GM19035 (cell line): Measurements from ENCODE around the gene RAVER2.
"Not testable (repeated sequence)": the region's sequence is repeated elsewhere in the genome, so short reads cannot be mapped to it uniquely, and the experiment has no call there.

Source experiments
- ATAC-seq: cut with Tn5 transposase; IDR thresholded peaks from one replicate; pipeline ENCODE4 v1.9.1; 2021; ENCODE audit not compliant: unreplicated experiment

RAVER2 gene

DNA sequence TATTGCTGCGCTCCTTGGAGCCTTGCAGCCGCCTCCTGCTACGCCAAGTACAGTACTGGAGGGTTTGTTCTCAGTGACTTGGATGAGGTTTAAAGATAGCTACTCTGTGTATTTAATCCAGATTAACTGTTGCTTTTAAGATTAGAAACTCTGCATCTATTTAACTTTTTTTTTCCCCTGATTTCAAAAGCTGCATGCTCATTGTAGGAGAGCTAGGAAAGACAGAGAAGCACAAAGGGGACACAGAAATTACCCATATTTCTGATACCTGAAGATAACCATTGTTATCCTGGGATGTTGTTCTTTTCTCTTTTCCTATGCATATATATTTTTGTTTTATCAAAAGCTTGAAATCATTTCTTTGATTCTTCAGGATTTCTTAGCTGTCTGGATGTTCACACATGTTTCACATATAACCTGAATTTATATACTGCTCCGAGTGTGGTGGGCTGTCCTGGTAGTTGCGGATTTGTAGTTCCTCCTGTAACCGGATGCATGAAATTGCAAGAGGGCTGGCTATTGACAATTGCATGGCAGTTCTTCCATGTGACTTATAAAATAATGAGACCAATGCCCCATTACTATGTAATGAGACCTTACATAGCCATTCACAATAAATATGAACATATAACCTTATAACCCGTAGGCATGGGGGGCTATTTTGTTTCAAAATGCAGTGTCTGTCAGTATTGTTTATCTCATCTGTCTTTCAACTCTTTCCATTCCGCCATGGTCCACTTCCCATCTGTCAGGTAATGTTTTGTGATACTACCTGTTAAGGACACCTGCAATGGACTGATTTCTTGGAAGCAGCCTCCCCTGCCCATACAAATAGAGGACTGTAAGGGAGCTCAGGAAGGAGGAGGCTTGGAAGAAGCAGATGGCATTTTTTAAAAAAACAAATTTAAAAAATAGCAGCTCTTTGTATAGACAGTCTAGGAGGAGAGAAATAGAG lies 1.4 kb downstream of the RAVER2 start:
- ATAC-seq, result no peak

DNA sequence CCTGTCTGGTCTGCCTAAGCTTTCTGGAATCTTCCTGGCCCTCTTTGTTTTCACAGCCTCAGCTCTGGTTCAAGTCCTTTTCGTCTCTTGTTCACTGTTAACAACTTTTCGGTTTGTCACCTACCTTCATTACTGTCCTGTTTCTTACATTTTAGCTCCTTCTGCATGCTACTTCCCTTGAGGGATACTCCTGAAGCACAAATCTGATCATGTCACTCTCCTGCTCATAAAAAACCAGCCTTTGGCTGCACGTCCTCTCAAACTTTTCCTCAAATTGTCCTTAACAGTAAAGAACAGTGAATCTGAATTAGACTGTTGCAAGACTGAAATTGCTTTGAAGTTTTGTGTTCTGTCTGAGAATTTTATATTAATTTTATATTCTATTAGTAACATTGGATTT lies 3.3 kb downstream of the RAVER2 start:
- no peak for ATAC-seq

DNA sequence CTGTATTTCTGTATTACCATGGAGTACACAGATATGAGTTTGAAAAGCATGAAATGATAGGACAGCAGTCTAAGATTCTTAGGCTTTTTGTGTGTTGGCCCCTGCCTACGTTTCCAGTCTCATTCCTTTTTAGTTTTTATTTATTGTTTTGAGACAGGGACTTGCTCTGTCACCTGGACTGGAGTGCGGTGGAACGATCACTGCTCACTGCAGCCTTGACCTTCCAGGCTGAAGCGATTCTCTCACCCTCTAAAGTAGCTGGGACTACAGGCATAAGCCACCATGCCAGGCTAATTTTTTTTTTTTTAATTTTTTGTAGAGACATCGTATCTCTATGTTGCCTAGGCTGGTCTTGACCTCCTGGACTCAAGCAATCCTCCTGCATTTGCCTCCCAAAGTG lies 3.8 kb downstream of the RAVER2 start:
- ATAC-seq, result no peak

DNA sequence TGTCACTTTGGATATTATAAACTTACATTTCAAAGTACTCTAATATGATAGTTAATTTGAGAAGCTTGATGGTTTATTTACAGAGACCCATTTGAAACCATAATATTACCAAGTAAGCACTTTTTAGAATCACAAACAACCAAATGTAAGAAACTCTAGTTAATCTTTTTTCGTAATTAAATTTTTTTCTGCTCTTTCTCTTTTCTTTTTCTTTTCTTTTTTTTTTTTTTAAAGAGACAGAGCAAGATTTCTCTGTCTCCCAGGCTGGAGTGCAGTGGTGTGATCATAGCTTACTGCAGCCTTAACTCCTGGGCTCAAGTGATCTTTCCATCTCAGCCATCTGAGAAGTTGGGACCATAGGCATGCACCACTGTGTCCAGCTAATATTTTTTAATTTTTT lies 5.2 kb downstream of the RAVER2 start:
- no peak for ATAC-seq

DNA sequence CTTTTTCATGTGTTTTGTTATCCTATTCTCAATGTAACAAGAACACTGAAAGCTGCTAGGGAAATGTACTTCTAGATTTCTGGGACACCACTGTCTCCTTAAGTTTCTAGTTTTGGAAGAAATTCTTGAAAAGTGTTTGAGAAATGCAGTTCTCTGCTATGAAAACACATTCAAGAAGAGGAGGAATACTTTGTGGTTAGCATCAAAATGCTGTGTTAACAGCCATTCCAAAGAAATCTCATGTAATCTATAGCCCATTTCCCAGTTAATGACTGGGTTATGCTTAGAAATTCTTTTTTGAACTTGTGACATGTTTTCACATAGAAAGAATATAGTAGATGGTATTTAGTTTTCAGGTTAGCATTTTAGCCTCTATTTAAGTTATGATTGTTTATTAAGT lies 6.0 kb downstream of the RAVER2 start:
- no peak for ATAC-seq

DNA sequence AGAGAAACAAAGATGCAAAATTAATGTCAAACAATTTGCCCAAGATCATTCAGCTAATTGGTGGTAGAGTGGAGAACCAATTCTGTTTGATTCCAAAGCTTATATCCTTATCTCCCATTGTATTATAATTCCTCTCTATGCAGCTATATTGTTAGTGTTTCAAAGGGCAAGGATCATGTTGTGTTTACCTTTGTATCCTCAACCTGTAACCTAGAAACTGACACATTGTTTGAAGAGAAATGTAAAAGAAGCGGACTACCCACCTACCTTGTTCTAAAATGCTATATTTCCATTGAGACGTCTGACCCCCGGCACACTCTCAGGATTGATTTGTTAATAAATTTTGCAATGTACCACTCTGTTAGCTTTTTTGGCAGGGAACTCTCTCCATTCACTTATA lies 9.3 kb downstream of the RAVER2 start:
- no peak for ATAC-seq

DNA sequence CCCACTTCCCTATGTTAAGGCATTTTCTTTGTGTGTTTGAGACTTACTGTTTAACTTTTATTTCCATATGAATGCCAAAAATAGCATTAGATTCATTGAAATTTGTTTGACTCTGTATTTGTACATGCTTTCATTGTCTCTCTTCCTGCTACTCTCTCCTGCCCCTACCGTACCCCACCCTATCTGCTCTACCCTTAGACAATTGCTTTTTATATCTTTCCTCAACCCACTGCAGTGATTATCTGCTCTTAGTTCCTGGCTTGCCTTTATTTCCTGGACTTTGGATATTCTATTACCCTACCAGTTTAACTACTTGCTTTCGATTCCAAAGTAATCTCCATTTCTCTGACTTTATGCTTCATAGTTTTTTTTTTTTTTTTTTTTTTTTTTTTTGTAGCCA lies 10.5 kb downstream of the RAVER2 start:
- no peak for ATAC-seq

DNA sequence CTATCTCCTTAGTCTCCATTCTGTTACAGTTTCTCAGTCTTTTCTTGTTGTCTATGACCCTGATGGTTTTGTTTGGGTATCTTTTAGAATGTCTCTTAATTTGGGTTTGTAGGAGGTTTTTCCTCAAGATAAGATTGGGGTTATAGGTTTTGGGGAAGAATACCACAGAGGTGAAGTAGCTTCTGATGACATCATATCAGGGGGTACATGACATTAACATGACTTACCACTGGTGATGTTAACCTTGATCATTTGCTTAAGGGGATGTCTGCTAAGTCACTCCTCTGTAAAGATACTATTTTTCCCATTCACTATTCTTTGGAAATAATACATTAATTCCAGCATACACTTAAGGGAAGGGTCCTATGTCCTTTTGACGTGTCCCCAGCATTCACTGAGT lies 11.9 kb downstream of the RAVER2 start:
- ATAC-seq, result no peak

DNA sequence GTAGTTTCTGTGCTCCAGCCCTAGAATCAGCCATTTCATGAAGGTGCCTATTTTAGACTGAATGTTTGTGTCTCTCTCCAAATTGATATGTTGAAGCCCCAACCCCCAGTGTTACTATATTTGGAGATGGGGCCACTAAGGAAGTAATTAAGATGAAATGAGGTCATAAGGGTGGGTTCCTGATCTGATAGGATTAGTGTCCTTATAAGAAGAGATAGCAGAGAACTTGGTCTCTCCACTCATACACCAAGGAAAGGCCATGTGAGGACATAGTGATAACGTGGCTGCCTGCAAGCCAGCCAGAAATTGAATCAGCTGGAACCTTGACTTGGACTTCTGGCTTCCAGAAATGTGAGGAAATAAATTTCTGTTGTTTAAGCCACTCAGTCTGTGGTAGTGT lies 12.3 kb downstream of the RAVER2 start:
- no peak for ATAC-seq

DNA sequence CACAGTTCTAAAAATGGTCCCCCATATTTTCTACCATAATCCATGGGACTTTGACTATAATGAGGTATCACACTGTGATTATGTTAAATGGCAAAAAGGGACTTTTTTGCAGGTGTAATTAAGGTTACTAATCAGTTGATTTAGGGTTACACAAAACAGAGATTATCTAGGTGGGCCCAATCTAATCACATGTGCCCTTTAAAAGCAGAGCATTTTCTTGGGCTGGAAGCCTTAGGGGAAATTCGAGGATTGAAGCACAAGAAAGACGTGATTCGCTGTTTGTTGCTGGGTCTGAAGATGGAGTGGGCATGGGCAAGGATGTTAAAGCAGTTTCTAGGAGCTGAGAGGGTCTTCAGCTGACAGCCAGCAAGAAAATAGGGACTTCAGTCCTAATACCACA lies 13.4 kb downstream of the RAVER2 start:
- ATAC-seq, result no peak

DNA sequence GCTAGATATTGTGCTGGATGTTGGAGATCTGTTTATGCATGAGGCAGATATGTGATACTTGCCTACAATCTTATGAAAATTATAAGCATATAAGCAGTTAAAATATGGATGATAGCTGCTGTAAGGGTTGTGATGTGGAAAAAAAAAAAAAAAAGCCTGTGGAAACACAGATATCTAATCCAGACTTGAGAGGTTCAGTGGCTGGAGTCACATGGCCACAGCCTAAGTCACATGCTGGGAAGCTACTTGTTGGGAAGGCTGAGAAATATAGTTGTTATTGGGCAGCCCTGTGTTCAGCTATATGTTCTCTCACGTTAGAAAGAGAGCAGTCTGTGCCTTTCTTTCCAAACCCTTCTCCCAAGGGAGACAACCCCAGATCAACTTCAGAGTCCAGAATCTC lies 15.1 kb downstream of the RAVER2 start:
- ATAC-seq, result no peak

DNA sequence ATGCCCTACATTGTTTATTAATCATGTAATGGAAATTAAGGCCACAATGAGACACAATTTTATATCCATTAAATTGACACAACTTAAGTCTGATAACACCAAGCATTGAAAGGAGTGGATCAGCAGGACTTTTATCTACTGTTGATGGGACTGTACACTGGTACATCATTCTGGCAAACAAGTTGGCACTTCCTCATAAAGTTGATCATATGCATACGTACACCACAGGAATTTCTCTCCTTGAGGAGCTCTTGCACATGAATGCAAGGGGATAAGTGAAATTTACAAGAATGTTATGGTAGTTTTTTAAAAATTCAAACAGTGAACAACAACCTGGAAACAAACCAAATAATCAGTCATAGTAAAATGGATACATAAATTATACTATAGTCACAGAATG lies 20.1 kb downstream of the RAVER2 start:
- ATAC-seq, result no peak

DNA sequence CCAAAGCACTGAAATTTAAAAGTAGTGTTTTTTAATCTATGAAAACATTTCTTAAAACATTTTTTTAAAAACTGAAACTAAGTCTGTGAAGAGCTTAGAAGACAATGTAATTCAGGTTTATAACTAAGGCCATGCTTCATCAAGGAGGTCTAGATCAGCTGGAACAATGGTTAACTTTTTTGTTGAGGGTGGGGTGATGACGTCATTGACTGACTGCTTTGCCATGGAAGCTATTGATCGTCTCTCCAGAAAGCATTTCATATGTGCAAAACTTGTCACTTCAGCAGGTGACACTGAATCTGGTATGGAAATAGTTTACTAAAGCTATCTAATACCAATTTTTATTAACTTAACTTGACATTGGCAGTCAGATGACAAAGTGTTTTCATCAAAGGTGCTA lies 21.0 kb downstream of the RAVER2 start:
- ATAC-seq, result no peak

DNA sequence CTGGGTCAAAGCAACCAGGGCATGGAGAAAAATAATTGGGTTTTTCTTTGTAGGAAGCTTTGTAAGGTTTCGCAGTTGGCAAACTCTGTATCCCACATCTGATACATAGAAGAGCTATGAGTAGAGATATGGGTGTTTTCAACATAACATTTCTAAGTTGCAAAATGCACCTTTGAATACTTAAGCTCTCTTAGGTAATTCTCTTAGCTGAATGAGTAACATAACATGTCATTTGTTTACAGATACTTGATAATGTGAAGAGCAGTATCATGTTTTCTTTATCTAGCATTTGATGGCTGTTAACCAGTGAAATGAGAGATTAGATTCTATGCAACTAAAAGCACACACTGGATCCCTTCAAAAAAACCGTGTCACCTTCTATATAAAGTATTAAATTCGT lies 21.6 kb downstream of the RAVER2 start:
- no peak for ATAC-seq

DNA sequence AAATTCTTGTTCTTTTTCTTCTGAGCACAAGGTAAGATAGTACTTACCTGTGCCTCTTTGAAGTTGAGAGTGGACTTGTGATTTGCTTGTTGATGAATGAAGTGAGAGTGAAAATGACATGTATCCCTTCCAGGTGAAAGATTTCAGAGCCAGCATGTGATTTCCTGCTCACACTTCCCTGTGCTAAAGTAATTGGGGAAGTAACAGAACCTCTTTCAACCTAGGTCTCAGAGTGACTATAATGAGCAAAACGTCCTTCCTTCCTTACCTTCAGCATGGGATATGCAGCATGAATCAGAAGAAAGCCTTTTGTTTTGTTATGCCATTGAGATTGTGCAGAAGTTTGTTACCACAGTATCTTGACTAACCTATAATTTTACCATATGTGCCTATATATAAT lies 24.6 kb downstream of the RAVER2 start:
- ATAC-seq, result no peak

DNA sequence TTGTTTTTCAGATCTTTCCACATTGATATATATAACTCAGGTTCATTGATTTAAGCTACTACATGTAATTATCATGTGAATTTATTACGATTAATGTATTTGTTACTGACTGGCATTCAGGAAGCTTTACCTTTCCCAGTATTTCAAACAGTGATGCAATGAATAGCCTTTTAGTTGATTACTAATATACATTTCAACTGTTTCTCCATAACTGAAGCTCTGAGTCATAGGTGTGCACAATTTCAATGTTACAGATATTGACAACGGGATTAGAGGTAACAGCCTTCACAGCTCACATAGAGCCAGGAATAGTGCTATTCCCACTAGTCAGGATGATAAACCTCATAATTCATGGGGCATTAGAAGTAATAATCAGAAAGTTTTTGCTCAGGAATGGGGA lies 25.1 kb downstream of the RAVER2 start:
- no peak for ATAC-seq

DNA sequence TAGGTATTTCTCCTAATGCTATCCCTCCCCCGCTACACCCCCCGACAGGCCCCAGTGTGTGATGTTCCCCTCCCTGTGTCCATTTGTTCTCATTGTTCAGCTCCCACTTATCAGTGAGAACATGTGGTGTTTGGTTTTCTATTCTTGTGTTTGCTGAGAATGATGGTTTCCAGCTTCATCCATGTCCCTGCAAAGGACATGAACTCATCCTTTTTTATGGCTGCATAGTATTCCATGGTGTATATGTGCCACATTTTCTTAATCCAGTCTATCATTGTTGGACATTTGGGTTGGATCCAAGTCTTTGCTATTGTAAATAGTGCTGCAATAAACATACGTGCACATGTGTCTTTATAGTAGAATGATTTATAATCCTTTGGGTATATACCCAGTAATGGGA lies 28.4 kb downstream of the RAVER2 start:
- not testable (repeated sequence) for ATAC-seq

DNA sequence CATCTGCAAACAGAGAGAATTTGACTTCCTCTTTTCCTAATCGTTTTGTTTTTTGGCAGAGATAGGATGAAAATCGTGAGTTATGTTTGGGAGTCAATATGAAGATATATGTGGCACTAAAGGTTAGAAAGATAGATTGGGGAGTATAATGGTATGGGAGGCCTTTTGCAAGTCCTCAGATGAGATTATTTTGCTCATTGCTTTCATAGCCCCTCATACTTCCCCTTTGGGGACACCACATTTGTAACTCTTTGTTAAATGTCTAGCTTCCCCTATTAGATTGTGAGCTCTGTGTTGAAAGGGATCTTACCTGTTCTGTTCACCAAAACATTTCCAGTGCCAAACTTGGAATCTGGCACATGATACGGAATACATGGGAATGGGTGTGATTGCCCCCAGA lies 30.2 kb downstream of the RAVER2 start:
- ATAC-seq, result no peak

DNA sequence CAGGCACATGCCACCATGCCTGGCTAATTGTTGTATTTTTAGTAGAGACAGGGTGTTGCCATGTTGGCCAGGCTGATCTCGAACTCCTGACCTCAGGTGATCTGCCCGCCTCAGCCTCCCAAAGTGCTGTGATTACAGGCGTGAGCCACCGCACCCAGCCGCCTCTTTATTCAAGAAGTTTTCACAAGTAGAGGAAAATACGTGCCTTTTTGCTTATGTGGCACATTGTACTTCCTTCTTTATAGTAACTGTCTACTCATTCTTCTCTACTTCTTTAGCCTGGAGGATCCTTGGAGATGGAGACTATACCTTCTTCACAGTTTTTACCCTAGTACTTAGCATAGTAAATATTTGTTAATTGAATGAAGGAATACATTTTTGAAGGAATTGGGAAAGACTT lies 37.2 kb downstream of the RAVER2 start:
- not testable (repeated sequence) for ATAC-seq

DNA sequence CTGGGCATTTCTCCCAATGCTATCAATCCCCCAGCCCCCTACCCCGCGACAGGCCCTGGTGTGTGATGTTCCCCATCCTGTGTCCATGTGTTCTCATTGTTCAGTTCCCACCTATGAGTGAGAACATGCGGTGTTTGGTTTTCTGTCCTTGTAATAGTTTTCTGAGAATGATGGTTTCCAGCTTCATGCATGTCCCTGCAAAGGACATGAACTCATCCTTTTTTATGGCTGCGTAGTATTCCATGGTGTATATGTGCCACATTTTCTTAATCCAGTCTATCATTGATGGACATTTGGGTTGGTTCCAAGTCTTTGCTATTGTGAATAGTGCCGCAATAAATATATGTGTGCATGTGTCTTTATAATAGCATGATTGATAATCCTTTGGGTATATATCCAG lies 38.0 kb downstream of the RAVER2 start:
- ATAC-seq, result not testable (repeated sequence)

DNA sequence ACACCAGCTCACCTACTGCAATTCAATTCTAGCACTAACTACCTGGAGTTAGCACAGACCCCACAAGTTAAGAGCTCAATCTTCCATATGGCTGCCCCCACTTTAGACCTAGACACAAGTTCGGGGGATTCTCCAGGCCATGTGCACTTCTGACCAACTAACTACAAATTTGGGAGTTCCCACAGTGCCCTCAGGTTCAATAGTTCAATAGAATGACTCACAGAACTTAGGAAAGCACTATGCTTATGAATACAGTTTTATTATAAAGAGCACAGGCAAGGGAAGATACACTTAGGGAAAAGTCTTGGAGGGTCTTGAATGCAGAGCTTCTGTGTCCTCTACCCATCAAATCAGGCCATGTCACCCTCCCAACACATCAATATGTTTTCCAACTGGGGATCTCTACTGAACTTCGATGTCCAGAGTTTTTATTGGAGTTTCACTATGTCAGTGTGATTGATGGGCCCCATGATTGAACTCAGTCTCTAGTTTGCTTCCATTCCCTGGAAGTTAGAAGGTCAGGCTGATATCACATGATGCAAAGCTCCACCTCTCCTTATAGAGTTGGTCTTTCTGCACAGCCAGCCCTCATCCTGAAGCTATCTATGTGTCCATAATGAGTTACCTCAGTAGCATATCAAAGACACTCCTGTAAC lies 46.1 kb downstream of the RAVER2 start:
- no peak for ATAC-seq

DNA sequence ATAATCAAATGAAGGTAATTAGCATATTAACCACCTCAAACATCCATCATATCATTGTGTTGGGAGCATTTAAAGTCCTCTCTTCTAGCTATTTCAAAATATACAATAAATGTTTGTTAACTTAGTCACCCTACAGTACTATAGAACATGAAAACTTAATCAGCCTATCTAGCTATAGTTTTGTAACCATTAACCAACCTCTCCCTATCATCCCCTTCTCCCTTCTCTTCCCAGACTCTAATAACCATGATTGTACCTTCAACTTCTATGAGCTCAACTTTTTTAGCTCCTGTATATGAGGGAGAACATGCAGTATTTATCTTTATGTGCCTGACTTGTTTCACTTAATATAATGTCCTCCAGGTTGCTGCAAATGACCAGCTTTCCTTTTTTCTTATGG lies 54.0 kb downstream of the RAVER2 start:
- no peak for ATAC-seq
